ENCODE measurements around the gene GALK2. TPM values are rescaled to one million over a fixed set of nuclear protein-coding genes. Genes with fewer than 3 reads are reported as not detected.

The GALK2 gene
- 14.7 and 44.2 TPM in 2 replicates for total RNA-seq (2014; rRNA removed; shearing (Covaris generic); ENCODE audit: low replicate concordance)

GRCh38 chr15:49169880-49170597 is at the start of gene GALK2:
Gene GALK2 (plus strand): TSS chr15:49170247. CDS start chr15:49170323, 76 bp downstream.
- DNase-seq (ENCODE audit: low read depth), result peak; percentile 95
- in situ Hi-C loops (cut with HindIII; ENCODE audit: low pct_unique_long_range_greater_than_20kb, low sequenced_read_pairs), result no loop called here

DNA sequence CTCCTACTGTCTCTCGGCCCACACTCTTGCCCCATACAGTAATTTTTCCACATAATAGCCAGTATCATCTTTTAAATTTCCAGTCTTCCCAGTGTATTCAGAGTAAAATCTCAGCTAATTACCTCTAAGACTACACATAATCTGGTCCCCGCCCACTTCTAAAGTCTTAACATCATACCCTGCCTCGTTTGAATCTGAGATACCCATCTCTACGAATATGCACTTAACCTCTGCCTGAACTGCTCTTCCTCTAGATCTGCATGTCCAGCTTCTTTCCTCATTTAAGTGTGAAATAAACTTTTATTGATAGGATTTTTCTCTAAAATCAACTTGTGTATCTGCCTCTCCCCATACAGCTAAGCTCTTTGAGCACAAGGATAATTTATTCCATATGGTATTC is 49.2 kb upstream of the GALK2 start:
- no peak for DNase-seq (ENCODE audit: low read depth)
- in situ Hi-C loops (cut with HindIII; ENCODE audit: low pct_unique_long_range_greater_than_20kb, low sequenced_read_pairs), result no loop called here

DNA sequence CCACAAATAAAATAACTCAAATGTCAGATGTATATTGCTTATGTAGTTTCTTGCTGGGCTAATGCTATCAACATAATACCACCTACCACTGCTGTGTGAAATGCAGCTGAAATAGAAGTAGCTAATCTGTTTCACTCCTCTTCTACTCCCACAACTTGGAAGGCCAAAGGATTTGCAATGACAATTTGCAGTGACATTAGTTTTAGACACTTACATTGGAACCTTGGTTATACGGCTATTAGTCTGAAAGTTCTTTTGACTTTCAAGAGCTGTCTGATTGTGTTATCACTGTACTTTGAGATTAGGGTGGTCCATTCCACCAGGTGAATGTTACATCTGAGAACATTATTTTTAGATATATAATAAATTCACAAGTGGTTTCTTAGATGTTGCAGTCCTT is 48.1 kb upstream of the GALK2 start:
- in situ Hi-C loops (cut with HindIII; ENCODE audit: low pct_unique_long_range_greater_than_20kb, low sequenced_read_pairs), result no loop called here
- no peak for DNase-seq (ENCODE audit: low read depth)

GRCh38 chr15:49122541-49123062 is 47.4 kb upstream of the GALK2 start:
- DNase-seq (ENCODE audit: low read depth), result no peak
- in situ Hi-C loops (cut with HindIII; ENCODE audit: low pct_unique_long_range_greater_than_20kb, low sequenced_read_pairs), result no loop called here

DNA sequence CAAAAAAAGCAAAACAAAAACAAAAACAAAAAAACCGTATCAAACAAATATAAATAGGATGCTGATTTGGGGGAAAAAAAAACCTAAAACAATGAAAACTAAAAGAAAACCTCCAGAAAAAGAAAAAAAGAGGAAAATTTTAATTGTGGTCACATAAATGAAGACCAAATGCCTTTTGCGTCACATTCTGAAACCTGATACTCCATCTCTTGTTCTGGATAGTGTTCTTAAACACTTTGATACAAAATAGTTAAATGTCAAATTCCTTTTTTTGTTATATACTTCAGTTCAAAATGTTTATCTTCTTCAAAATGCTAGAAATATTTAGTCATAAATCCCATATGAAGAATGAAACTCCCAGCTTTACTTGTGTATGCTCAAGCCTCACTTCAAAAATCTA is 45.7 kb upstream of the GALK2 start:
- DNase-seq (ENCODE audit: low read depth), result no peak
- in situ Hi-C loops (cut with HindIII; ENCODE audit: low pct_unique_long_range_greater_than_20kb, low sequenced_read_pairs), result no loop called here

DNA sequence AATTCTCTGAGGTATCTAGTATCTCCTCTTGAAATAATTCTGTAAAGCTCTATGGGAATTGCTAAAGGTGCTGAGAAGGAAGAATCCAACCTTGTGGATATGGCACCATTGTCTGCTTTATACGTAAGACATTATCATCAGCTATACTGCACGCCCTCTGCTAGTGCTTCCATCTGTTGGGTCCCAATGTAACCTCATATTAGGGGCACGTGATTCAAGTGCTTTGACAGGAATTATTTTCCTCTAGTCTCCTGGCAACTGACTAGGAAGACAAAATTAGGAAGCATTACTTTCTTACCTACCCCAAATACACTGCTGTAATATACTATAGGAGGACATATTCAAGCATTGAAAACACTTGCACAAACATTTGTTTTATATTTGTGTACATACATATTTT is 38.6 kb upstream of the GALK2 start:
- in situ Hi-C loops (cut with HindIII; ENCODE audit: low pct_unique_long_range_greater_than_20kb, low sequenced_read_pairs), result loop anchor here (25.0 kb wide), 2 partner anchors 94 to 244 kb away; partner anchors contain the start of genes EID1 and SECISBP2L
- DNase-seq (ENCODE audit: low read depth), result no peak

- in situ Hi-C loops (cut with HindIII; ENCODE audit: low pct_unique_long_range_greater_than_20kb, low sequenced_read_pairs), result loop anchor here (25.0 kb wide), 2 partner anchors 98 to 248 kb away; partner anchors contain the start of genes EID1 and SECISBP2L
- DNase-seq (ENCODE audit: low read depth), result no peak
Observed at GRCh38 chr15:49134683-49135341, 35.2 kb upstream of the GALK2 start.

DNA sequence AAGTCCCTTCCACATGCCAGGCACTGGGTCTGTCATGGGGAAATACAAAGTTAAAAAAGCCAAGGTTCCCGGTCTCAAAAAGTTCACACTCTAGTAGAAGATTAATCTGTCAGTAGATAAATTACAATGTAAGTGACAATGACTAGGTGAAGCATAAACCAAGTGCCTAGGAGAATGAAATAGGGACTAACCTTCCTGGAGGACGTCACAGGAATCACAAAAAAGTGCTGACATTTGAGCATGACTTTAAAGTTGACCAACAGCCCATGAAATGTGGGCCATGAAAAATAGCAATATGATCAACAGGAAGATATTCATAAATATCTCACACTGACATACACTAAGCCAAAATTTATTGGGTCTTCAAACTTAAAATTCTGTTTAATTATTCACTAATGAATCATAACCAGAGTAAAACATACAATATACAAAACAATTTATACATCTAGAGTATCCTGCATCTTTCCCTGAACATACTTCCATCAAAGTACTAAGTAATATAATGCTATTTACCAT is 34.6 kb upstream of the GALK2 start:
- DNase-seq (ENCODE audit: low read depth), result peak; percentile 83
- in situ Hi-C loops (cut with HindIII; ENCODE audit: low pct_unique_long_range_greater_than_20kb, low sequenced_read_pairs), result loop anchor here (25.0 kb wide), 2 partner anchors 98 to 248 kb away; partner anchors contain the start of genes EID1 and SECISBP2L

DNA sequence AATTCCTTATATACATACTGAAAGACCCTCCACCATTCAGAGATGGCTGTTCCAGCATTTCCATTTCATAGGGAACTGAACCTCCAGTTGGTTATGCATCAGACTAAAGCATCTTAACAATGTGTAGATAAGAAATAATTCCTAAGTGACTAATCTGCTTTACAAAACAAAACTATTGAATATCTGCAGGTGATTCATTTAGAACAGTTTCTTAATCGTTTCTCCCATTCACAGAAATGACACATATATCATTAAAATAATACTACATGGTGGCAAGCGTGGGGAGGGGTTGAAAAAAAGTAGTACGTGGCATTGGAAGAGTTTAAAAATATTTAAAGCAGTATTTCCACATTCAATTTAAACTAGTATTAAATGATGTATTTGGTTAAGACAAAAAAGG is 34.1 kb upstream of the GALK2 start:
- DNase-seq (ENCODE audit: low read depth), result peak; percentile 79
- in situ Hi-C loops (cut with HindIII; ENCODE audit: low pct_unique_long_range_greater_than_20kb, low sequenced_read_pairs), result loop anchor here (25.0 kb wide), 2 partner anchors 99 to 249 kb away; partner anchors contain the start of genes EID1 and SECISBP2L

DNA sequence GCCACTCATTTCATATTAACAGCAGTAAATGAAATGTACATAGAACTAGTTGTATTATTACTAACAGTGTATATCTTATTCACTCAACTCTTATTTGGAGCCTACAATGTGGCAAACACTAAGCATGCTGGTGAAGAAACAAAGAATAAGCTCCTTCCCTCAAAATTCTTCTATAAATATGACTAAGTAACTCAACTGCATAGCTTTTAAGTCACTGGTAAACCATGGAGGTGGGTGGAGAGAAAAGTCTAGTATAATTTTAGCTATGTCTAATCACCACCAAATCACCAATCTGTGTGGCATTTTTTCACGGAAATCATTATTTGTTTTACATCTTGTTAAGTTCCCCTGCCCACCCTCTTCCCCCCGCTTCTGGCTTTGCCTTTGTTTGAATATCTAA is 32.2 kb upstream of the GALK2 start:
- in situ Hi-C loops (cut with HindIII; ENCODE audit: low pct_unique_long_range_greater_than_20kb, low sequenced_read_pairs), result loop anchor here (25.0 kb wide), 2 partner anchors 101 to 251 kb away; partner anchors contain the start of genes EID1 and SECISBP2L

DNA sequence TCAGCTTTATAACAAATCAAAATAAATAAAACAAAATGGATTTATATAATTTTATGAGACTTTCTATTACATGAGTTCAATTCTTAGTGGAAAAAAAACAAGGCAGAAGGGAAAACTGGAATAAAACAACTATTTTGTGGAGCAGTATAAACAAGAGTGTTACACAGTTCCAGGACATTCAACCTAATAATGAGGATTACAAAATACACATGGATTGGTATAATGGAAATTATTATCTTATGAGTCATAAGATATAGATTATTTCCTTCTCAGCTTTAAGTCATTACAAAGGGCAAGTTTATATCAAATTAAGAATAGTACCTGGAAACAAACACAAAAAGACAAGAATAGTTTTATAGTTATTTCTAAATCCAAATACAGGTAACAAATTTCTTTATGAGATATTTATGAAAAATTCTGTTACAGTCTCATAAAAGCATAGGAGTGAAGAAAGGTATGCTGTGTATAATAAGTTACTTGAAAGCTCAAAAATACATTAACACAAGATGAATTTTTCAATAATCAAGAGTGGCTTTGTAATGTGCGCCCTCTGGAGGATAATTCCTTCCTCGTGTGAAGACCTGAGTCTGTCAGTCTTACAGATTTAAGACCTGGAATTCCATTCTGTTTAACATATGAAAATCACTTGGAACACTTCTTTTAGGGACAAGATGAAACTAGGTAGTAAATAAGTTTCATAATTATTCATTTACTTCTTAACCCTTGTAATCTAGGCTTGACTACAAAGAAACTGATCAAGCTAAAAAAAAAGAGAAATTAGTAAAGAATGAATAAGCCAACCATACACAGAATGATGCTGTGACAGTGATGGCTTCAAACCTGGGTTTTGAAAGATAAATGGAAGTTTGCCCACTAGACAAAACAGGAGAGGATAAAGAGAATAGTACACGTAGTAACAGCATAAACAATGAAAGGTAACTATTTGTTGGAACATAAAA is 24.1 kb upstream of the GALK2 start:
- in situ Hi-C loops (cut with HindIII; ENCODE audit: low pct_unique_long_range_greater_than_20kb, low sequenced_read_pairs), result loop anchor here (25.0 kb wide), 2 partner anchors 109 to 259 kb away; partner anchors contain the start of genes EID1 and SECISBP2L
- DNase-seq (ENCODE audit: low read depth), result peak; percentile 25

More for the DNA sequence above, 32.2 kb upstream of the GALK2 start:
- DNase-seq (ENCODE audit: low read depth), result no peak

DNA sequence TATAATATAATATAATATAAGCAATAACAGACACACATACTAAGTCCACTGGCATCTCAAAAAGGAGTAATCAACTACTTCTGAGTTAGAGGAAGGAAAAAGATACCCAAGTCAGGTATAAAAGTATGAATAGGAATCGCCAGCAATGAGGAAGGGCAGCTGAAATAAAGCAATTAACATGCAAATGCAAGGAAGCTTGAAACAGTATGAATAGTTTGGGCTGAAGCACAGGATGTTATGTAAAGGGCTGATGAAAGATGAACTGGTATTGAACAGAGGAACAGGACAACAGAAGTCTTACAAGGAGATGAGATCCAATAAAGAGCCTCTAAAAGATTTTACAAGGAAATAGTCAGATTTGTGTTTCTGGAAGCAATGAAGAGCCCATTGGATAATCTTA is 21.7 kb upstream of the GALK2 start:
- in situ Hi-C loops (cut with HindIII; ENCODE audit: low pct_unique_long_range_greater_than_20kb, low sequenced_read_pairs), result loop anchor here (25.0 kb wide), 2 partner anchors 111 to 261 kb away; partner anchors contain the start of genes EID1 and SECISBP2L
- DNase-seq (ENCODE audit: low read depth), result no peak

DNA sequence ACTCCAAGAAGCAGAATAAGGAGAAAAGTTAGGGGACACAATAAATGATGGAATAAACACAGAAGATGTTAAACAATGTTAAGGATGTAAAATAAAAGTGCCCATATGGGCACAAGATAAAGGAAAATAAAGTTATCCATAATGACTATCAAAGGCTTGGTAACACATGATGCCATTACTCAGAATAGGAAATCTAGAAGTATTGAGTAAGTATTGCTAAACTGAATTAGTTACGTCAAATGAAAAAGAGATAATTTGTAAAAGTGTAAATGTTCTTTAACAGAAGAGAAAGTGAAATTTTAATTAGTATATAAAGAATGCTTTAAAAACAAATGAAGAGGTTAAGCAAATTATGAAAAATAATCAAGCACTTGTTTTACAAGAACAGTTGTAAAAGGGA is 21.3 kb upstream of the GALK2 start:
- no peak for DNase-seq (ENCODE audit: low read depth)
- in situ Hi-C loops (cut with HindIII; ENCODE audit: low pct_unique_long_range_greater_than_20kb, low sequenced_read_pairs), result loop anchor here (25.0 kb wide), 2 partner anchors 111 to 261 kb away; partner anchors contain the start of genes EID1 and SECISBP2L

GRCh38 chr15:49151831-49152230 is 18.2 kb upstream of the GALK2 start:
- no peak for DNase-seq (ENCODE audit: low read depth)
- in situ Hi-C loops (cut with HindIII; ENCODE audit: low pct_unique_long_range_greater_than_20kb, low sequenced_read_pairs), result no loop called here

- DNase-seq (ENCODE audit: low read depth), result peak; percentile 38
- in situ Hi-C loops (cut with HindIII; ENCODE audit: low pct_unique_long_range_greater_than_20kb, low sequenced_read_pairs), result no loop called here
Observed at GRCh38 chr15:49152552-49153312, 17.3 kb upstream of the GALK2 start.

- DNase-seq (ENCODE audit: low read depth), result no peak
- in situ Hi-C loops (cut with HindIII; ENCODE audit: low pct_unique_long_range_greater_than_20kb, low sequenced_read_pairs), result no loop called here
Observed at GRCh38 chr15:49154359-49154758, 15.7 kb upstream of the GALK2 start.

GRCh38 chr15:49154799-49155109 is 15.3 kb upstream of the GALK2 start:
- in situ Hi-C loops (cut with HindIII; ENCODE audit: low pct_unique_long_range_greater_than_20kb, low sequenced_read_pairs), result no loop called here
- no peak for DNase-seq (ENCODE audit: low read depth)

Data from Caki2 (cell line).